Glomerular endothelial cell (primary cell): ENCODE data around the gene UBR3. TPM values are rescaled to one million over a fixed set of nuclear protein-coding genes. Genes with fewer than 3 reads are reported as not detected.

ENCODE experiments used
- DNase-seq: peaks from one replicate; pipeline ENCODE4 v3.0.0-alpha.2; 2011; ENCODE audit warnings: low read depth, low spot score; ENCODE audit errors: extremely low read depth
- total RNA-seq: library from RNA; depleted of rRNA; stranded (reverse); fragments of >200 nt; gene quantifications from 2 replicates; pipeline ENCODE4 v1.2.3, GENCODE V29; 2015

Gene UBR3
- total RNA-seq, 1 donor from 2014 or later, result 28.5 TPM

DNA sequence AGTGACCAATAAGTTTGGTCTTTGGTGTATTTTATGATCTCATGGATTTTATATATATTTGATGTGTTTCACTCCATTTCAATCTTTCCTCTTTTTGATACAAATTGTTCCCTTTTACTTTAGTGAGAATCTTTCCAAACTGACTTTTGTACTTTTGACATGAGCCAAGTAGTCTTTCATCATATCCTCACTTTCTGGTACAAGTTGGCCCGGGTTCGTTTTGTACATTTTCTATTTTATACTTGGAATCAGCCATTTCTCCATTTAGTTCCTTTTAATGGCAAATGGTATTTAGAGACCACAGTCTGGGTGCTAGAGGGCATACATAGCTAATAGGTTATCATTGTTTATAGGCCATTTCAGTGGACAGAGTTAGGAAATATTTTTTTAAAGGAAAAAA, 202.8 kb downstream of the UBR3 start:
- no peak for DNase-seq

DNA sequence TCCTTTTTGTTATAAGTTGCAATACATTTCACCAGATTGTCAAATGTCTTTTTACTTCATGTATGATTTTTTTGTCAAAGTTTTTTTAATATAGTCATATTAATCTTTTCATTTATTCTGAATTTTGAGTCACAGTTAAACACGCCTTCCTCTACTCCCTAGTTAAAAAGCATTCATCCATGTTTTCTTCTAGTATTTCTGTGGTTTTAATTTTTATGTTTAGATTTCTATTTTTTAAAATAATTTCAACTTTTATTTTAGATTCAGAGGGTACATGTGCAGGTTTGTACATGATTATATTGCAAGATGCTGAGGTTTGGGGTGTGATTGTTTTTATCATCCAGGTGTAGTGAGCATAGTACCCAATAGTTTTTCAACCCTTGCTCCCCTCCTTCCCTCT, 204.0 kb downstream of the UBR3 start:
- no peak for DNase-seq

DNA sequence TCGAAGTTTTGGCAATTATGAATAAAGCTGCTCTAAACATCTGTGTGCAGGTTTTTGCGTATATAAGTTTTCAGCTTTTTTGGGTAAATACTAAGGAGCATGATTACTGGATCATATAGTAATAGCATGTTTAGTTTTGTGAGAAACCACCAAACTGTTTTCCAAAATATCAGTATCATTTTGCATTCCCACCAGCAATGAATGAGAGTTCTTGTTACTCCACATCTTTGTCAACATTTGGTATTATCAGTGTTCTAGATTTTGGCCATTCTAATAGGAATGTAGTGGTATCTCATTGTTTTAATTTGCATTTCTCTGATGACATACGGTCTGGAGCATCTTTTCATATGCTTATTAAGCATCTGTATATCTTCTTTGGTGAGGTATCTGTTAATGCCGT, 207.3 kb downstream of the UBR3 start:
- DNase-seq, result no peak

DNA sequence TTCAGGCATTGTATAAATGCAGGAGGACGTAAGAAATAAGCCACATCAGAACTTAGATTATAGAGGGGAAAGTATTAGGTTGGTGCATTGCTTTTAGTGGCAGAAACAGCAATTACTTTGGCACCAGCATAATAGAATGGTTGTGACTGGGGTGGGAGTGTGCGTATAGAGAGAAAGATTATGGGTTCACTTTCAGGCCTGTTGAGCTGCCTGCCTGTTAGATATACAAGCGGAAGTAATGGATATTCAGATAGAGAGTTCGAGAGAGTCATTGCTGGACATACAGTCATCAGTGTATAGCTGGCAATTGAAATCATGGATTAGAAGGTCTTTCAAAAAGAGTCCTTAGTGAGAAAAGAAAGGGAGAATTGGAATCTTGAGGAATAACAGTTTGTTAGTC, 211.5 kb downstream of the UBR3 start:
- DNase-seq, result no peak

DNA sequence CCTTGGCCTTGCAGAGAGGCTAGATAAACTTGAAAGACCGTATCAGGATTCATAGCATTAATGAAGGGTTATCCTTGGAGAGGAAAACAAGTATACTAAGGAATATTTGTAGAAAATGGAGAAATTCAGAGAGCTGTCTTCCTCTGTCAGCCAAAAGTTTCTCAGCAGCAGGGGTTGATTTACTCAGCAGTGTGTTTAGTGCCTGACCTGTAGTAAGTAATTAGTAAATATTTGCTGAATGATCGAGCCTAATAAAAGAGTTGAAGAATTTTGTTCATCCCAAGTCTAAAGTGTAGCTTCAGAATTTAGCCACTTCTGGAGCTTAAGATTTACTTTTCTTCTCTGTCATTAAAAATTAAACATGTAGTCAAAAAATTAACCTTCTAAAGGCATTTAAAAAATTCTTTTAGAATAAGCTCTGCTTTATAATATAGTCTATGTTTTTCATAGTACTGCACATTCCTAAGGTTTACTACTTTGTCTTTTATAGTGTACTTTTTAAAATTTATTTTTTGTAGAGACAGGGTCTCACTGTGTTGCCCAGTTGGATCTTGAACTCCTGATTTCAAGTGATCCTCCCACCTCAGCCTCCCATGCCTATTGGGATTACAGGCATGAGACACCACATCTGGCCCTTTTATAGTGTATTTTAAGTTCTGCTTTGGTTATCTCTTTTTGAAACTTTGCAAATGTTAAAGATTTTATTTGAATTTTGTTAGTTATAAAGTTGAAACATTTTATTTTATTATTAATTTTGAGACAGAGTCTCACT, 212.3 kb downstream of the UBR3 start:
- no peak for DNase-seq

DNA sequence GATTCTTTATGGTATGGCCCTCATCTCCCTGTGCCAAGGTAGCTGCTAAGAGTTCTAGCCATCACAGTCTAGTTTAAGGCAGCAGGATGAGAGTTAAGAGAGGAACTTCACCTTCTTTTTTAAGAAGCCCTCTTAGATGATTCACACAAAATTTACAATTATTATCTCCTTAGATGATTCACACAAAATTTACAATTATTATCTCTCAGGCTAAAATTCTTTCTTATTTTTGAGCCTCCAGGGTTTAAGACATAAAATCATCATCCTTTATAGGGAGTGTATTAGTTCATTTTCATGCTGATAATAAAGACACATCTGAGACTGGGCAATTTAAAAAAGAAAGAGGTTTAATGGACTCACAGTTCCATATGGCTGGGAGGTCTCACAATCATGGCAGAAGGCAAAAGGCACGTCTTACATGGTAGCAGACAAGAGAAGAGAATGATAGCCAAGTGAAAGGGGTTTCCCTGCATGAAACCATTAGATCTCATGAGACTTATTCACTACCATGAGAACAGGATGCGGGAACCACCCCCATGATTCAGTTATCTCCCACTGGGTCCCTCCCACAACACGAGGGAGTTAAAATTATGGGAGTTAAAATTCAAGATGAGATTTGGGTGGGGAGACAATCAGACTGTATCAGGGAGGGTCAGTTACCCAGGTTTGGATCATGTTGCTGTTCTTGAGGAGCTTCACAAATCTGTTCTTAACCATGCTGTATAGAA, 217.7 kb downstream of the UBR3 start:
- DNase-seq, result no peak

DNA sequence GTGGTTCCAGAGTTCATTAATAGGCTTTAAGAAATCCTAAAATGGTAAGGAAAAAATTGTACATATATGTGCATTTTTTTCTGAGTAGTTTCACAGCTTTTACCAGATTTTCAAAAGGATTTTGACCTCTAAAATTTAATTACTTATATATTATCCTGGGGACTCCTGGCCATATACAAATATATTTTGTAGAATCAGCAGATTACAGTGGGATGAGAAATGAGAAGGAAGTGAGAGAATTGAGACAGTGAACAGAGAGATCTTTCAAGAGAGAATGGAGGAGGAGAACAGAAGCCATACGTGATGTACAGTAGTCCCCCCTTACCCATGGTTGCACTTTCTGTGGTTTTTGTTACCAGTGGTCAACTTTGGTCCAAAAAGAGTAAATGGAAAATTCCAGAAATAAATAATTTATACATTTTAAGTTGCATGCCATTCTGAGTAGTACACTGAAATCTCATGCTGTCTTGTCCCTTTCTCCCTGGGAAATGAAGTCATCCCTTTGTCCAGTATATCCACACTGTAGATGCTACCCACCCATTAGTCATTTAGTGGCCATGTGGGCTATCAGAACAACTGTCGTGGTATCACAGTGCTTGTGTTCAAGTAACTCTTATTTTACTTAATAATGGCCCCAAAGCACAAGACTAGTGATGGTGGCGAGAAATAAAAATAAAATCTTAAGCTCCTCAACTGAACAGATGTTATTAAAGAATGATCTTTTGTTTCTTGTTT, 220.2 kb downstream of the UBR3 start:
- DNase-seq, result no peak

DNA sequence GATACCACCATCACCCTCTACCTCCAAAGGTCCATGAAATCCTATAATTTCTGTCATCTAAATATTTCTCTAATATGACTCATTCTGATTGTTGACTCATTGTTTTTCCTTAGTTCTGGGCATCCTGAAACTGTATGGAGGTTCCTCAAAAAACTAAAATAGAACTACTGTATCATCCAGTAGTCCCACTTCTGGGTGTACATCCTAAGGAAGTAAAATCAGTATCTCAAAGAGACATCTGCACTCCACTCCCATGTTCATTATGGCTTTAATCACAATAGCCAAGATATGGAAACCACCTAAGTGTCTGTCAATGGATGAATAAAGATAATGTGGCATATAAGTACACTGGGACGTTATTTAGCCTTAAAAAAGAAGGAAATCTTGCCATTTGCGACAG, 224.9 kb downstream of the UBR3 start:
- no peak for DNase-seq

DNA sequence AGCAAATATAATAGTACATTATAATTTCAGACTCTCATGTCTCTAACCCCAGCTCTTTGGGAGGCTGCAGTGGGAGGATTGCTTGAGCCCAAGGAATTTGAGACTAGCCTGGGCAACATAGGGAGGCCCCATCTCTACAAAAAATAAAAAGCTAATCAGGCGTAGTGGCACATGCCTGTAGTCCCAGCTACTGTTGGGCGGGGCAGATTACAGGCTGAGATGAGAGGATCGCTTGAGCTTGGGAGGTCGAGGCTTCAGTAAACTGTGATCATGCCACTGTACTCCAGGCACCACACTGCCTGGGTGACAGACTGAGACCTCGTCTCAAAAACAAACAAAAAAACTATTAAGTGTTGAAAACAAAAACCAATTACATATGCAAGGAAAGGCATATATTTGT, 227.7 kb downstream of the UBR3 start:
- no peak for DNase-seq

DNA sequence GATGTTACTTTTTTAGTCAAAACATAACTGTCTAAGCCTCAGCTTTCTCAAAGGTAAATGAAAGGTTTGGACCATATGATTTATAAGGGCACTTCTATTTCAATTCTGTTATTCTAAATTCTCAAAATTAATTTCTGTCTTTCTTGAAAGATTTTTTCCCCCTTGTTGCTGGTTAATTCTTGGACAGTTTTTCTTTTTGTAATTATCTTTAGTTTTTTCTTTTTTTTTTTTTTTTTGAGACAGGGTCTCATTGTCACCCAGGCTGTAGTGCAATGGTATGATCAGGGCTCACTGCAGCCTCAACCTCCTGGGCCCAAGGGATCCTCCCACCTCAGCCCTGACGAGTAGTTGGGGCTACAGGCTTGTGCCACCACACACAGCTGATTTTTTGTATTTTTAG, 229.6 kb downstream of the UBR3 start:
- DNase-seq, result no peak

DNA sequence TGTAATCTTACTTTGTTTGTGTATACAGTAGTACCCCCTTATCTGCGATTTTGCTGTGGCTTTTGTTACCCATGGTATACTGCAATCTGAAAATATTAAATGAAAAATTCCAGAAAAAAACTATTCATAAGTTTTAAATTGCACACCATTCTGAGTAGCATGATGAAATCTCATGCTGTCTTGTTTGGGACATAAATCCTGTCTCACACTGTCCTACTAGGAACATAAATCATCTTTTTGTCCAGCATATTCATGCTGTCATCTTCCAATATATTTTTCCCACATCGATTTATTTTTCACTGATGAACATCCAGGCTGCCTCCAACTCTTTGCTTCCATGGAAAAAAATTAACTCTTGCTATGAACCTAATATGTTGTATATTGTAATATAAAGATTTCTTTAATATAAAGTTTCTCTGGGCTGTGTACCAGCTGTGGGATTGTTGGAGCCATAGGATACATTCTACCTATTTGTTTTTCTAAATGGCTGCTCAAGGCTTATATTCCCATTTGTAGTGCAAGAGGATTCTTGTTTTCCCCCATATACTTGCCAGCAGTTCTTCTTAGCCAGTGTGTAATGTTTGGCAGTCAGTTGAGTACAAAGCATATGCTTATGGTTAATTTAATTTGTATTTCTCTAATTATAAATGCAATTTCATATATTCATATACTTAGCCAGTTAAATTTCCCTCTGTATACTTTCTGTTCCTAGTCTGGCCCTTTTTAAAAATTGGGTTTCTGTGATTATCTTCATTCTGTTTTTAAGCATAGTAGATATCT, 236.4 kb downstream of the UBR3 start:
- DNase-seq, result no peak

DNA sequence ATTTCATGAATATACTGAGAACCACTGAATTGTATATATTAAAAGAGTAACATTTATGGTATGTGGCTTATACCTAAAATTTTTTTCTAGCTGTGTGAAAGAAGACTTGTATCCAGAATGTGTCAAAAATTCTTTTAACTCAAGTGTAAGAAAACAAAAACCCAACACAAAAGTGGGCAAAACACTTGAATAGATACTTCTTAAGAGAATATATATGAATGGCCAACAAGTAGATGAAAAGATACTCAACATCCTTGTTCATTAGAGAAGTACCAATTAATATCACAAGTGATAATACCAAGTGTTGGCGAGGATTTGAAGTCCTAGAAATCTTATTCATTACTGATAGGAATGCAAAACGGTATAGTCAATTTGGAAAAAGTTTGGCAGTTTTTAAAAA, 243.5 kb downstream of the UBR3 start:
- DNase-seq, result no peak

DNA sequence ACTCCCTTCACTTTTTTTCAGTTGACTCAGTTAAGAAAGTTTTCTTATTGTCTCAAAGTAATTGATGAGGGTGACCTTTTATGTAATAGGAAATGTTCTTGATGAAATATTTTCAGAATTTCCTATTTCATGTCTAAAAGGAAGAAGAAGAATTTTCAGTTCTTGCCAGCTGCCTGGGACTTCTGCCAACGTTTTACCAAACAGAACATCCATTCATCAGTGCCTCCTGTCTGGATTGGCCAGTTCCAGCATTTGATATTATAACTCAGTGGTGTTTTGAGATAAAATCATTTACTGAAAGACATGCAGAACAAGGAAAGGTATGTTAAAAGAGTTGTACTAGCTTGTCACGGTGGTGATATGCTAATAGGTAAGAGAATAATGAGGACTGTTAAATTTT, 246.0 kb downstream of the UBR3 start:
- peak; percentile 90 for DNase-seq

DNA sequence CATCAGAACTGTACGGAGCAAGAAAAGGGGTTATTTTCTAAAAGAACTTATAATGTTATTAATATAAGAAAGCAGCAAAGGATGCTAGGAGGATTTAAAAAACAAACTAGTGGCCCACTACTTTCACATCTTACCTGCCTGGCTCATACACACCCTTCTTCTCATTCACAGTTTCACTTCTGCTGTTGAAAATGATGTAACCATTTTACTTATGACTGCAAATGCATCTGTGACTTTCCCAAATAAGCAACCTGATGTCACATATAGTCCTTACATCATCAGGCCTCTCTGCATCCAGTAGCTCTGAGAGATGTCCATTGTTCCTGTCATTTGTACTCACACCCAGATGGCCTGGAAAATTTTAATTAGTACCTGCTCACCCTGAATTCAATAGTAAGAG, 248.9 kb downstream of the UBR3 start:
- no peak for DNase-seq

DNA sequence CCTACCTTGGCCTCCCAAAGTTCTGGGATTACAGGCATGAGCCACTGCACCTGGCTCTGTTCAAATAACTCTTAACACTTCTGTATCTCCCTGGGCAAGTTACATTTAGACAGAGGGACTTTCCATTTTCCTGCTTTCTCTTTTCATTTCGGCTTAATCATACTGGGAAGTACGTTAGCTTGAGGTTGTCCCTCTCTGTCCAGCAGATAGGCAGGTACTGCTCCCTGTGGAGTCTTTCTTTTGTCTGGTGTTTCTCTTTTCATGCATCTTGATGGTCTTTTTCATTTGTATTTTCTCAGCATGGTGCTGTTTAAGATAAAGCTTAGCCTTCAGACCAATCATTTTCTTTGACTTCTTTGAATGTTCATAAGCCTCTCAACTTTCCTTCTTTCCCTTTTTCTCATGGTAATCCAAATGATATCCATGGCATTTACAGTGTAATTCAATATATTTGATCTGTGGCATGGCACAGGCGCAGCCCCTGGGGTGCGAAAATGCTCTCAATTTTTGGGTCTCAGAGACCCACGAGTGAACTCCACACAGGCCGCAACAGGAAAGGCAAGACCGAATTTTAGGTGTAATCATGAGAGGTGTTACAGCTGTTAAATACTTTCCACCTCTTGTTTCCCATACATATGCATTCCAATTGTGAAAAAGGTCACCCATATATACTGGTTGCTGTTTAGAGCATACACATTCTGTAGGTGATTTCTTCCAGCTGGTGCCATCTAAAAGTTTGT, 250.7 kb downstream of the UBR3 start:
- DNase-seq, result no peak

DNA sequence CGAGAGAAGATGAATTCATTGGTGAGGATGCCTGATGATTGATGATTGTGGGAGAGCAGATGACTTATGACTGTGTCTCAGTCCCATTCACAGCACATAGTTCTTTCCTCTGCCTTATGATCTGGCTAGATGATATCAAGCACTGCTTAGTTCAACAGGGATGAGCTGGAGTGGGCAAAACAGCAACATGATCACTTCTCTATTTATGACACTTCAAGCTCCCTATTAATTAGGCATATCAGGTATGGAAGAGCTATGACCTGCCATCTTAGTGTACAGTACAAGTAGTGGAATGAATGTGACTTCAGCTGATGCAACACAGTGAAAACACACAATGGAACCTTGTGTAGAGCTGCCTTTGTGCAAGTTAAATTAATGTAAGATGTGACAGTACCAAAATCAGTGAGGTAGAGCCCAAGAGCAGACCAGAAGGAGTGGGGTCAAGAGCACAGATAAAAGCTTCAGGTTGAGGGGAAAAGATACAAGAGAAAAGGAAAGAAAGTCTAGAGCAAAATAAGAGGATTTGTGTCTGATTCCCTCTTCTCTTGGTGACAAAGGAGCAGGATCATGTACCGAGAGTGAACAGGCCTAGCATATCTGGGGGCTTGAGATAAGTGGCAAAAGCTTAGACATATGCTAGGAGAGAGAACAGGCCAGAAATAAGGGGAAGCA, 257.7 kb downstream of the UBR3 start:
- DNase-seq, result no peak

DNA sequence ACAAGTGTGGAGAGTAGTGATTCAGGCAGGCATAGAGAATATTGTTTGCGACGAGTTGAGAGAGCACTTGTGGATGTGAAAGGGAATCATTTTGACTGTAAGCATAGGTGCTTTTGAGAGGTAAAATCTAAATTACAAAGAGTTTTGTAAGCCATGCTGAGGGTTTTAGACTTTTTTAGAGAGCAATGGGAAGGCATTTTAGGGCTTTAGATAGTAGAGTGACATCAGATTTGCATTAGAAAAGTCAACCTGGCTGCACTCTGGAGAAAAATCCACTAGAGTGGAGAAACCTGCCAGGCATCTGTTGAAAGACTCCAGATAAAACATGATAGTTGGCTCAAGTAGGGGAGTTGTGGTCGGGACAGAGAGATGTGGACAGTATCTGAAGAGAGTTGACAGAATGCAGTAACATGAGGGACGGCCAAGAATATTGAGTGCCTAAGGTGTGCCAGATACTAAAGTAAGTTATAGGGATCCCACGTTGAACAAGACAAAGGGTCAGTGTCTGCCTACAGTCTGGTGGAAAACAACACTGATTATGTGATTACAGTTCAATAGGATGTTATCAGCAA, 258.9 kb downstream of the UBR3 start:
- DNase-seq, result no peak

DNA sequence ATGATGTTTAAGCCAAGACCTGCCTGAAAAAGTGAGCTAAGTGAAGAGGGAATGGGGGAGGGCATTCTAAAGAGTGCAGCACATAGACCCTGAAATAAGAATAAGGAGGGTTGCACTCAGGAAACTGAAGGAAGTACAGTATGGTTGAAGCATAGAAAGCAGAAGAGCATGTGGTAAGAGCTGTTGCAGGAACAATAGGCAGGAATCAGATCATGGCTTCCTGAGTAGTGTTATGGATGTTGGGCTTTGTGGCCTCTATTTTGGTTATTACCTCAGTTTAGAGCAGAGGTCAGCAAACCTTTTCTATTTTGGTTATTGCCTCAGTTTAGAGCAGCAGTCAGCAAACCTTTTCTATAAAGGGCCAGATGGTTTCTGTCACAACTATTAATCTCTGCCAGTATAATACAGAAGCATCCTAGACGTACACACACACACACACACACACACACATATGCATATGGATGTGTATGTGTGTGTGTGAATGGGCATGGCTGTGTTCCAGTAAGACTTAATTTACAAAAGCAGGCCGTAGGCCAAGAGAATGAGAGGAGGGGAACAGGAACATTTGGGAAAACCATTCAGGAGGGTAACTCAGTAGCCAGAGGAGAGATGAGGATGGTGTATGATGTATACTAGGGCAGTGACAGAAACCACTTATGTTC, 259.6 kb downstream of the UBR3 start:
- DNase-seq, result no peak

DNA sequence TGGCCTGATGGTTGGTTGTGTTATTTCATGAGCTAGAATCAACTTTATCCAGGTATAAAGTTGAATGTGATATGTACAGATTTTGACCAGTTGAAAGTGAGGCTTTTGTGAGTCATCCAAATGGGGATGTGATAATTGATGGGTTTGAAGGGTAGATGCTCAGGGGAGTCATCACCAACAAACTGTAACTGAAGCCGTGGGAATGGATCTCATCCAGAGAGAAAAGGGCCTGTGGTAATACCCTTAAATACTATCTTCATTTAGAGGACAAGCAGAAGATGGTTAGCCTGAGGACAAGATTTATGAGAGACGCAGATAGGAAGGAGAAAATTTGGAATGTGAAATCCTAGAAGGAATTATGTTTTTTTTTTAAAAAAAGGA, 260.1 kb downstream of the UBR3 start:
- DNase-seq, result no peak
